ENCODE measurements around the gene DUSP10.

DNA sequence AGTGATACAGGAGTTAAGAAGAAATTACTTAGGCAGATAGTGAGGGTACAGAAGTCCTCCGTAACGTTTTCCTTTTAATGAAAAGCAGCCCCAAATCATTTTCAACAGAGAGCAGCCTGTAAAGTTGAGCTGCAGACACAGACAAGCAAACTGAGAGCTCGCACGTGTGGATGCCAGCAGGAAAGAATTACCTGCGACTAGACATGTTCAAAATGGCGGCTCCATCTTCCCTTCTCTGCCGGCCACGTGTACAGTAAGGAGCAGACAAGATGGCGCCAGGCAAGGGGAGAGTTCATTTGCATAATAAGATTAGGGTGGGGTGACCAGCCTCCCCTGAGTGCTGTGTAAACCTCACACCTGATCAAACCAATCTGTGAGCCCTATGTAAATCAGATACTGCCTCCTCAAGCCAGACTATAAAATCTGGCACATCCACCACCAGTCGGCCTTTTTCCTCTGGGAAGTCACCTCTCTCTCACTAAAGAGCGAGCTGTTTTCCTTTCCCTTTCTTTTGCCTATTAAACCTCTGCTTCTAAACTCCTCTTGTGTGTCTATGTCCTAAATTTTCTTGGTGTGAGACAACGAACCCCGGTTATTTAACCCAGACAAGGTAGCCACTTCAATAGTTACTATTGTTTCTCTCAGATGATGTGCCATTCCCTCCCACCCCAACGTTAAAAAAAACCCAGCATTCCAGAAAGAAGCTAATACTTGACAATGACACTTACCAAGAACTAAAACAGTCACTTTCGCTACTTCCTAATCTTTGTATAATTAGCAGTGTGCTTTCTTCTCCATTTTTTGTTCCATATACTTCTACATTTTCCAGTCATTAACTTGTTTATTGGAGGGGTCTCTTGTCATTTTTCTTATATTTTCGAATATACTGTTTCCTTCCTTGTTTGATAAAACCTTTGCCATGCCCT, 27.4 kb downstream of the DUSP10 start:
- TF ChIP-seq CTCF (conservative IDR thresholded peaks at IDR 0.05; ENCODE audit: low read depth, low read length) (no peak), EZH2 (IDR thresholded peaks at IDR 0.05; ENCODE audit: borderline replicate concordance, low read depth, low read length, poor library complexity, severe bottlenecking) (no peak)

Data from A673 (cell line).